Activated CD4-positive, alpha-beta T cell treated with anti-CD3 and anti-CD28 coated beads, Interleukin-2, amount 50 U/mL, for 16 hours (primary cell): ENCODE measurements around the gene IFNA8.
"Not testable (repeated sequence)": the region's sequence is repeated elsewhere in the genome, so short reads cannot be mapped to it uniquely, and the experiment has no call there.

ENCODE experiments used
- DNase-seq: peaks from one replicate; pipeline ENCODE4 v3.0.0-alpha.2; 2020

The IFNA8 gene

DNA sequence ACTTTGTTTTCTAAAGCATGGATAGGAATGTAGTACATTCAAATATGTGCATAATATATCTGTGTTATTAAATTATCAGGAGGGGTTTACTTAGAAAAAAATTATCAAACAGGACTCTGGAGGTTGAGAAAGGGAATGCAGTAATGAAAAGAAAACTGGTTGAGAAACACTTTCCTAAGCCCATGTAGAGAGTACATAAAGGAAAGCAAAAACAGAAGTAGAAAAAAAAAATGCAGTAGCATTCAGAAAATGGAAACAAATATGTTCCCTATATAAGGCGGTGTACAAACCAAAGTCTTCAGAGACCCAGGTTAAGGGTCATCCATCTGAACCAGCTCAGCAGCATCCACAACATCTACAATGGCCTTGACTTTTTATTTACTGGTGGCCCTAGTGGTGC is at the start of gene IFNA8:
IFNA8 (plus strand) TSS at position 301 of the 400 bp plus-strand sequence; CDS start at position 361, 60 bp downstream.
- no peak for DNase-seq

DNA sequence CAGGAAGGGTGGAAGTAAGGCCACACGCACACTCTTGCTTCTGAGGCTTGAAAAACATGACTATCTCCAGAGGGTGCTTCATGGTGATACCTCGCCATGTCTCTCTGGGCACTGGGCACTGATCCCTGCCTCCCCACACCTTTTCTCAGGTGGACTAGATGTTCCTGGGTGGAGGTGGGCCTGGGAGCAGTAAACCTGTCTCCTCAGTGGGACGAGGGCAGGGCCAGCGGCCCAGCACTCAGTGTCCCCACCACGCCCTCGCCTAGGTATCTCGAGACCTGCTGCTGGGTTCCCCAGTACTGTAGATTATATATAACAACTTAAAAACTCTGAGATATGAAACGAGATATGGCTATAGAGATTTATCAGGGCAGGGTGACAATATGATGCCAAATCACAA is 46.6 kb upstream of the IFNA8 start:
- no peak for DNase-seq

GRCh38 chr9:21367169-21367568 is 41.7 kb upstream of the IFNA8 start:
- not testable (repeated sequence) for DNase-seq

DNA sequence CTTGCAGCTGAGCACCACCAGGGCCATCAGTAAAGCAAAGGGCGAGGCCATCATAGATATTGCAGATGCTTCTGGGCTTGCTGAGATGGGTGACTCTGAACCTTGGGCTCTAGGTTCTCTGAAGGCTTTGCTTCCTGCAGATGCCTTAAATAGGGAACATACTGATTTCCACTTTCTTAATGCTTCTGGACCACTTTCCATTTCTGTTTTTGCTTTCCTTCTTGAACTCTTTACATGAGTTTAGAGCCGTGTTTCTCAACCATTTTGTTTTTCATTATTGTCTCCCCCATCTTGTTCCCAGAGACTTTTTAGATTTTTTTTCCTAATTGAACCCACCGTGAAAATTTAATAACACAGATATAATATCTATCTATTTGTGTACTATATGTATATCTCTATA is 41.0 kb upstream of the IFNA8 start, which contains the start of gene IFNA13:
IFNA13 (minus strand) TSS at position 101 of the 400 bp plus-strand sequence; CDS start at position 54, 47 bp downstream.
- DNase-seq, result no peak

DNA sequence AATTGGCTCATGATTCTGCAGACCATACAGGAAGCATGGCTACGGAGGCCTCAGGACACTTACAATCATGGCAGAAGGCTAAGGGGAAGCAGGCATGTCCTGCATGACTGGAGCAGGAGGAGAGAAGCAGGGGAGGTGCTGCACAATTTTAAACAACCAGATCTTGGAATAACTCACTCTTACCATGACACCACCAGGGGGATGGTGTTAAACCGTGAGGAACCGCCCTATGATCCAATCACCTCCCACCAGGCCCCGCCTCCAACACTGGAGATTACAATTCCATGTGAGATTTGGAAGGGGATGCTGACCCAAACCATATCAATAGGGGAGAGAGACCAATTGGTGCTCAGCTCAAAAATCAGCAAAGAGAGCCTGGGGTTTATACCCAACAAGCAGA is 37.5 kb upstream of the IFNA8 start:
- not testable (repeated sequence) for DNase-seq

- peak; percentile 16 for DNase-seq
Observed at GRCh38 chr9:21381448-21382339, 27.2 kb upstream of the IFNA8 start.

GRCh38 chr9:21383627-21384026 is 25.3 kb upstream of the IFNA8 start:
- no peak for DNase-seq

GRCh38 chr9:21385131-21385670 is 23.7 kb upstream of the IFNA8 start, which contains the start of gene IFNA2:
TSS of gene IFNA2 (minus strand) at chr9:21385398. CDS start at chr9:21385329, 69 bp downstream.
- DNase-seq, result no peak

- DNase-seq, result no peak
Observed at GRCh38 chr9:21392270-21392669, 16.6 kb upstream of the IFNA8 start.

DNA sequence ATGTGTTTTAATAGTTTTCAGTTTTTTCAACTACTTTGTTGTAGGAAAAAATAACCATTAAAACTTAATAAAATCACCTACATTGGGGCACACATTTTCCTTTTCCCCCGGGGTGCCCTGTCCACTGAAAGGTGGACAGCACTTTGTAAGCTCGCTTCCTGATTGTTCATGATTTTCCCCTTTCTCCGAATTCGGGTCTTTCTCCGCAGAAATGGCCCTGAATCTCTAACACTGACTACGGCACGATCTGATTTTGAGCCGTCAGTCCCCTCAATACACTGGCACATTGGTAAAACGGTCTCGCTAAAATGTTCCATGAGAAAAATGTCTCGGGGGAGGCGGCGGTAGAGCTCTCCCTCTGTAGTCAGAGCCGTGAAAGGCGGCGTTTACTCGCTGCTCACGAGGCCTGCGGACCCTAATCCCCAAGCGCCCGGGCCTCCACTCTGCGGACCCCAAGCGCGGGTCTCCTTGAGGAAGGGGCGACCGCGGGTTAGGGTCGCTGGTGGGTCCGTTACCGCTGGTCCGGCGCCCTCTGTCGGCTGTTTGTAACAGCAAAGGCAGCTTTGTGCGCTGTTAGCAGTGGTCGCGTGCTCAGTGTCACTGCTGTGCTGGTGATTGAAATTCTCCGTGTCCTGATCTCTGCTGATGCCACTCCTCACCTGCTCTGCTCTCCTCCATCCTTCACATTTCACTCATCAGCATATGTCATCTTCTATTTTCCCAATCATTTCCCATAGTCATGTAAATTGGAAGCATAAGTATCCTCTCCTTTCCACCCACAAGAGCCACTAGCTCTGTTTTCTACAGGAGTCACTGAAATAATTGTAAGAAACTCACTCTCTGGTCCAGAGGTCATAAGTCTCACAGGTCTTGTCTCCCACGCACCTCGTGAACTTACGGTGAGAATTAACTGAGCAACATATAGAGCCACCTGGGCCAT is 12.9 kb upstream of the IFNA8 start:
- DNase-seq, result peak; percentile 44

- no peak for DNase-seq
Observed at GRCh38 chr9:21398955-21399489, 9.9 kb upstream of the IFNA8 start.

DNA sequence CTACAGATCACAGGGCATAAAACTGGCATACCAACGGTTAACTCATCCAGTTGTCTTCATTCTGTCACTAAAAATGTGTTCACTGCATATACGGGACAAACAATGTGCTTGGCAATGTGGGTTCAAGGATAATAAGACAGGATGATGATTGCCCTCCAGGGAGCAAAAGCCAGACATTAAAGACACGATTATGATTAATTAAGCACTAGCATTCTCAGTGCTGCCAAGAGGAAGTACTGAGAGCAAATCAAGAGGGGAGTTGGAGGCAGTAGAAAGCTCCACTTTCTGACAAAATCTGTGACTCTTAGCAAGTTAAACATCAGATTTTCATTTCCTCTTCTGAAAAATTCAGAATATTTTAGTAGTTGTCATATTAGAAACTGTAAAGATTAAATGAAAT is 9.0 kb upstream of the IFNA8 start:
- no peak for DNase-seq

DNA sequence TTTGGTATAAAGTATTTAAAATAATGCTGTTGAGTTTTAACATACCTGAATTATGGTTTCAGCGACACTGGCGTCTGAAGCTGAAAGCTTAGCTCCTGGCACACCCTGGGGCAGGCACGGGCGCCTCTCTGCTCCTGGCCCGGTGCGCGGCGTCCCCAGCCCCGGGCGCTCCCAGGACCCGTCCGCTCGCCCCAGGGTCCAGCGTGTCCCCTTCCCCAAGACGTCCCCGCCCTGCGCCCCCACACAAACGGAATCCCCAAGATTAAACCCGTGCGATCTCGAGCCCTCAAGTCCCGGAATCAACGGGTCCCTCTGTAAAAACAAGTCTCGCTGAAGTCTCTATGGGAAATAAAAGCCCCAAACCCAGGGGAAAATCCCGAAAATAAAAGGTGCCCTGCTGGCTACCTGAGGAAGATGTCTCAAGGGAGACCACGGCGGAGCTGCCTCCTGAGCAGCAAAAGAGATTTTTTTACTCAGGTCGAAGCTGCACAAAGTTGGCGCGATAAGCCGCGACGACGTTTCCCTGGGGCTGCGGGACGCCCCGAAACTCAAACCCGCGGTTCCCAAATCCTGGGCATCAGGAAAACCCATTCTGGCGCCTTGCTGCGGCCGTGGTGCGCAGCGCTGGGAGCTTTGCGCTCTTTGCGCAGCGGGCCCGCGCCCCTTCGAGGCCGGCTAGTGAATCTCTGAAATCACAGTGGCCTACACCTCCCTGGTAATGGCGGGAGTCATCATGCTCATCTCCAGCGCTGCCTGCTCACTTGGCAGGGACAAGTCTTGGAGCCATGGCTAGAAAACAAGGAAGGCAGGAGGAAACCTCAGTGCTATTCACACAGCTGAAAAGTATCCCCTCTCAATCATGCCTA is 6.3 kb upstream of the IFNA8 start:
- no peak for DNase-seq

DNA sequence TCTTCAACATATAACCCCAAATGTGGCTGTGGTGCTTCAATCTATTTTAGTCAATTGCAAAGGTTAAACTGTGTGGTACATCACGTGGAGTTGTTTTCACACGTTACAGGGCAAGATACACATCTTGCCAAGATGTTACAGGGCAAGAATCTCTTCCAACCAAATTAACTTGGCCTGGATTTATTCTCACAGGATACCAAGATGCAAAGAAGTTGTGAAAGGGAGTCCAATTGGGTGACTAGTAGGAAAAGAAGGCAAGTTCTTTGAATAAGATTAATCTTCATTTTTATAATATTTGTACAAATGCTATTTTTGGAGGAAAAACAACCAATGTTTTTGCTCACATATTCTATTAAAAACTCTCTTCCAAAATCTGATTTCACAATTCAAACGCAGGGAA is 4.8 kb upstream of the IFNA8 start:
- DNase-seq, result no peak

DNA sequence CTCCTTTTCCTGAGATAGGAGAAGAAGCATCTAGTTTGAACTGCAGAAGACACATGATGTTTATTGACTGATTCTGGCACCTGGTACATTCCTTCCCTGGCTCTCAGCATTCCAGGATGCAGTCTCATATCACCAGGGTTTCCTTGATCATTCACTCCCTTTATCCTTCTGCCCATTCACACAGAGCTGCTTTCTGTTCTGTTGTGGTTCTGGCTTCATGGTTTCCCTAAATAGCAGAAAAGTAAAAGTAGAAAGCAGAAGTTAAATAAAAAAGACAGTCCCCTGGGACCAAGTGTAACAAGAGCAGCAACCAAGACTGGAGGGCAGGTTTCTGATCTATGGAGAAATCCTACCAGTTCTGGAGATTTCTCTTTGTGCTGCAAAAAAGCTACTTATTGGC is 3.2 kb downstream of the IFNA8 start:
- DNase-seq, result no peak

- DNase-seq, result no peak
Observed at GRCh38 chr9:21413151-21413550, 4.2 kb downstream of the IFNA8 start.

DNA sequence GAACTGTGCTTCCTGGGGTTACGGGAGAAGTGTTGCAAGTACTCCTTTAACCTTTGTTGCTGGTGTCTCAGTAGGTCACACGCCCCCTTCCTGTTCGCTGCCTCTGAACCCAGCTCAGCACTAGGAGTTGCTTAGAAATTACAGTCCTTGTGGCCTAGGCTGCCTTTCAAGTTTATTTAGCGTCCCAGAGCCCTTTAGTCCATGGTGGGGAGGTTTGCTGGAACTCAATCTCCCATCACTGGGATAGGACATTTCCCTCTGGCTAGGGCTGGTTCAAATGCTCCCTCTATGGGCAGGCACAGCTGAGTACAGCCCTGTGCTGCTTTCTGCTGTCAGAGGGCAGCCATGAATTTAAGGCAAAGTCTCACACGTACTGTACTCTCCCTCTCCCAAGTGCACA is 4.7 kb downstream of the IFNA8 start:
- no peak for DNase-seq

- no peak for DNase-seq
Observed at GRCh38 chr9:21414220-21414940, 5.5 kb downstream of the IFNA8 start.

DNA sequence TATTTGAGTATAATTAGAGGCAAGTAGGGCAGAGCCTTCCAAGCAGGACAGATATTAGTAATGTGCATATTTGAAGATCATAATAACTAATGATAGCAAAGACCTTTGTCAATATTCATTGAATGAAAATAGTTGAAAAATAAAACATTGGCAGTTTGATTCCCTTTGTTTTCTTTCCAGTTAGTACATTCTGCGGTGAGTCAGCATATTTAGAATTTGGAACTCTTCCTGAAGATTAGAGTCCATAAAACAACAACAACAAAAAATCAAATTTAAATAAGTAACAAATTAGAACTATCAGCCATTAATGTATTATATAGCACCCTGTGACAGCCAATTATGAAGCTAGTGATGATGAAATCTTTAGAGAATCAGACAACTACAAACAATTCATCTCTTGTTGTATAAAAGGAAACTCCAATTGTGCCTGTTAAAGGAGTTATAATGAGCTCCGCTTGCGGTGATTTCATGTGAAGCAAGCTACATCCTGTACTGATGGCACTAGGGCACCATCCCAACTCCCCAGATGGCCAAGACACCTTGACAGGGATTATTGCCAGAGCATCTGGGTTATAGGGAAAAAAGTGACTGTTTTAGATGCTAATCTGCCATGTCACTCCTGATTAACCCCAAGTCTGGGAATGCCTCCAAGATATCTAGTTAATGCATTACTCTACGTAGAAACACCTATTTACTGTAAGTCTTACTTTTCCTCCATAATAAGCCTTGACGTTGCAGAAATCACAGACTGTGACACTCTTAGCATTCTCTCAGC is 6.8 kb downstream of the IFNA8 start:
- DNase-seq, result no peak

DNA sequence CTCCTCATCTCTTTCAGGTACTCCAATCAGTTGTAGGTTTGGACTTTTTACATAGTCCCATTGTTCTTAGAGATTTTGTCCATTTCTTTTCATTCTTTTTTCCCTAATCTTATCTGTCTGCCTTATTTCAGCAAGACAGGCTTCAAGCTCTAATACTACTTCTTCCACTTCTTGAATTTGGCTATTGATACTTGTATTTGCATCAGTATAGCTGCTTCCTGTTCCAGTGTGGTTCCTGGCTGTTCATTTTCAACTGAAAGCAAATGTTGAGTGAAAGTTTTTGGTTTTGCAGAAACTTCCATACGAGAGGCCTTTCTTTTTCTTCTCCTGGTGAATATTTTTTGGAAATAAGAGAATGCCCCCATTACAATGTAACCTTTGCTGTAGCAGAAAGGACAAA is 19.3 kb downstream of the IFNA8 start:
- no peak for DNase-seq
